ENCODE results near the gene KIF6.

DNA sequence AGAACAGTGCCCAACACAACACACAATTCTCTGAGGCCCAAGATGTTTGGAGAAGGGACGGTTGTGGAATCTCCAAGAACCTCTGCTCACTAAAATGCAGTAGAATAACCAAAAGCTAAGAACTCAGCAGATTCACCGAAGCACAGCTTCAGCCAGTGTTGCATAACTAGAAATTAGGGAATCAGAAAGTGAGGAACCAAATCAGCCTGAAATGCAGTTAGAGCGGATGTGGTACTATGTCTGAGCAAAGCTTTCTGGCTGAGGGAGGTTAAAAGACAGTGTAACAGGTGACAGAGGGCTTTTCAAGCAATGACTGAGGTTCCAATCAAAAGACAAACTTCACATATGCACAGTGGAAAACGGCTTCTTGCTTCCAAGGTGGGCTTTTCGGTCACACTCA is 204.8 kb downstream of the KIF6 start:
- TF ChIP-seq, protein P1, sequence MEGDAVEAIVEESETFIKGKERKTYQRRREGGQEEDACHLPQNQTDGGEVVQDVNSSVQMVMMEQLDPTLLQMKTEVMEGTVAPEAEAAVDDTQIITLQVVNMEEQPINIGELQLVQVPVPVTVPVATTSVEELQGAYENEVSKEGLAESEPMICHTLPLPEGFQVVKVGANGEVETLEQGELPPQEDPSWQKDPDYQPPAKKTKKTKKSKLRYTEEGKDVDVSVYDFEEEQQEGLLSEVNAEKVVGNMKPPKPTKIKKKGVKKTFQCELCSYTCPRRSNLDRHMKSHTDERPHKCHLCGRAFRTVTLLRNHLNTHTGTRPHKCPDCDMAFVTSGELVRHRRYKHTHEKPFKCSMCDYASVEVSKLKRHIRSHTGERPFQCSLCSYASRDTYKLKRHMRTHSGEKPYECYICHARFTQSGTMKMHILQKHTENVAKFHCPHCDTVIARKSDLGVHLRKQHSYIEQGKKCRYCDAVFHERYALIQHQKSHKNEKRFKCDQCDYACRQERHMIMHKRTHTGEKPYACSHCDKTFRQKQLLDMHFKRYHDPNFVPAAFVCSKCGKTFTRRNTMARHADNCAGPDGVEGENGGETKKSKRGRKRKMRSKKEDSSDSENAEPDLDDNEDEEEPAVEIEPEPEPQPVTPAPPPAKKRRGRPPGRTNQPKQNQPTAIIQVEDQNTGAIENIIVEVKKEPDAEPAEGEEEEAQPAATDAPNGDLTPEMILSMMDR (IDR thresholded peaks at IDR 0.05), result no peak
- no peak for TF ChIP-seq POLR2A (IDR thresholded peaks at IDR 0.05; ENCODE audit: low read depth)

Measured in esophagus muscularis mucosa (tissue), 3 donors.